HG03039 (cell line): Measurements from ENCODE around the gene ADAMTSL5.
"Not testable (repeated sequence)": the region's sequence is repeated elsewhere in the genome, so short reads cannot be mapped to it uniquely, and the experiment has no call there.

Experiments
- ATAC-seq: cut with Tn5 transposase; IDR thresholded peaks from one replicate; pipeline ENCODE4 v1.9.1; 2021; ENCODE audit warnings: mild to moderate bottlenecking, moderate library complexity; ENCODE audit not compliant: unreplicated experiment

The ADAMTSL5 gene

GRCh38 chr19:1531587-1531986, 18.8 kb upstream of the ADAMTSL5 start:
- ATAC-seq = no peak

GRCh38 chr19:1530856-1531255, 18.0 kb upstream of the ADAMTSL5 start:
- not testable (repeated sequence) for ATAC-seq

DNA sequence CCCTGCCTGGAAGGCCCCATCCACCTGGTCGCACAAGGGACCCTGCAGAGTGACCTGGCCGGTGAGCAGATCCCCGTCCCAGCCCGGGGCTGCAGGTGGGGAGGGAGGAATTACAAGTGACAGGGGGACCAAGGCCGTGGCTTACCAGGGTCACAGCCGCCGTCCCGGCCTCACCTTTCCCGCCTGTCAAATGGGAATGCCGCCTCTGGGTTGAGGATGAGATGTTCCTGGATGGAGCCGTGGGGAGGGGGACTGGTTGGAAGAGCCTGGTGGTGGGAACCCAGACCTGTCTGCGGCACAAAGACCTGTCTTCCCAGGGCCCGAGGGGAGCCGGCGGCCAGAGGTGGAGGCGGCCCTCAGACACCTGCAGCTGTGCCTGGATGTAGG, 16.6 kb upstream of the ADAMTSL5 start:
- no peak for ATAC-seq

DNA sequence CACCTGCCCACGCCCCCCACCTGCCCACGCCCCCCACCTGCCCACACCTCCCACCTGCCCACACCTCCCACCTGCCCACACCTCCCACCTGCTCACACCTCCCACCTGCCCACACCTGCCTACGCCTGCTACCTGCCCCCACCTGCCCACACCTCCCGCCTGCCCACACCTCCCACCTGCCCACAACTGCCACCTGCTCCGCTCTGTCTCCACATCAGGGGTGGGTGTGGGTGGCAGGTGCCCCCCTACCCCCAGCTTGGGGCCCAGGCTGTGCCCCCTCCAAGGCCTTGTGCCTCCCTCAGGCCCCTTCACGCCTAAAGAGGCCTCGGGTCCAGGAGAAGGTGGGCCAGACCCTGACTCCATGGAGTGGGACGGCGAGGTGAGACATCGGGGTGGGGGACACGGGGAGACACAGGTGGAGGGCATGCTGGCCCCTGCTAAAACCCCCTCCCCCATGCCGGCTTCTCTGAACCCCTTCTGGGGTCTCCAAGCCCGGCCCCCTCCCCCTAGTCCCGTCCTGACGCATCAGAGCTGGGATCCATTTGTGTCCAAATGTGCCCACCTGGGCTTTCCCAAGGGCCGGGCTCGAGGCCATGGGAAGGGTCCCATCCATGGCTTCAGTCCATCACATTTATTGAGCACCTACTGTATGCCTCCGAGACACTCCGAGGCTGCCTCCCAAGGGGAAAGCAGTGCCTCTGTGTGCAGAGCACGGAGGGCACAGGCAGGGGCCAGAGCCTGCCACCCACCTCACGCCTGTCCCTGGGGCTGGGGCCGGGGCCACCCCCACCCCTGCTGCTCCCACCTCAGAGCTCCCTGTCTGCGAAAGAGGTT, 16.0 kb upstream of the ADAMTSL5 start:
- no peak for ATAC-seq

DNA sequence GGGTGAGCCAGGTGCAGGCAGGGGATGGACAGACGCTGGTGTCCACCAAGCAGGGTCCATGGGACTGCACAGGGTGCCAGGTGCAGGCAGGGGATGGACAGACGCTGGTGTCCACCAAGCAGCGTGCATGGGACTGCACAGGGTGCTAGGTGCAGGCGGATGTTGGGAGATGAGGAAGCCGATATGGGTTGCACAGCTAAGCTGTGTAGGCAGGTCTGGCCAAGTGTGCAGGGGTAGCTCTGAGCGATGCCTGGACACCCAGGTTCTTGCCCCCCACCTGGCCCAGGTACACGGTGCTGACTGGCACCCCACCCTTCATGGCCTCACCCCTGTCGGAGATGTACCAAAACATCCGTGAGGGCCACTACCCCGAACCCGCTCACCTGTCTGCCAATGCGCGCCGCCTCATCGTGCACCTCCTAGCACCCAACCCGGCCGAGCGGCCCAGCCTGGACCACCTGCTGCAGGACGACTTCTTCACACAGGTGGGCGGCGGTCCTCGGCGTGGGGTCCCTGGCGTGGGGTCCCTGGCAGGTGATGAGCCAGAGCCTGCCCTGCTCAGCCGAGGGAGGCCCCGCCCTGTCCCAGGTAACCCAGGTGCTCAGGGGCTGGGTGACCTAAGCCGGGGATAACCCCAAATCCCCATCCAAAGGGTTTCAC, 15.0 kb upstream of the ADAMTSL5 start:
- ATAC-seq = no peak

- no peak for ATAC-seq
Measured at GRCh38 chr19:1526979-1527649, 14.3 kb upstream of the ADAMTSL5 start.

DNA sequence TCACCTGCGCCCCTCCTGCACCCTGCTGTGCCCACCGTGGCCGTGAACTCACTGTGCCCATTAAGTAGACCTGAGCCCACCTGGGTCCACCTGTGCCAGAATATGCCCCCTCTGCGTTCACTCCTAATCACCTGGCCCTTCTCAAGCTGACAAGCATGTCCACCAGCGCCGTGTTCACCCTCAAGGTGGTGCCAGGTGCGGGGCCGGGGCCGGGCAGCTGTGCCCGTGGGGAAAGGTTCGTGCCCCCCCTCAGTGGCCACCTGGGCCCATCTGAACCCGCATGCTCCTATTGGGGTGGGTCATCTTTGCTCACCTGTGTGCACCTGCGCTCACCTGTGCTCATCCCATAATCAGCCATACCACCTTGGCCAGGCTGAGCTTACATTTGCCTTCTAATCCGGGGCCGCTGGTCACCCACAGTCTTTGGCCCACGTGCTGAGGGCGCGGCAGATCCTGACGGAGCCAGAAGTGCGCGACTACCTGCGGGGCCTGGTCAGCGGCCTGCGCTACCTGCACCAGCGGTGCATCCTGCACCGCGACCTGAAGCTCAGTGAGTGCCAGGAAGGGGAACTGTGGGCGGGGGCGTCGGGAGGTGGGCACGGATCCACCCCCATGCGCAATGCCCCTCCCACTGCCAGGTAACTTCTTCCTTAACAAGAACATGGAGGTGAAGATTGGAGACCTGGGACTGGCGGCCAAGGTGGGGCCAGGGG, 13.4 kb upstream of the ADAMTSL5 start:
- ATAC-seq = no peak

DNA sequence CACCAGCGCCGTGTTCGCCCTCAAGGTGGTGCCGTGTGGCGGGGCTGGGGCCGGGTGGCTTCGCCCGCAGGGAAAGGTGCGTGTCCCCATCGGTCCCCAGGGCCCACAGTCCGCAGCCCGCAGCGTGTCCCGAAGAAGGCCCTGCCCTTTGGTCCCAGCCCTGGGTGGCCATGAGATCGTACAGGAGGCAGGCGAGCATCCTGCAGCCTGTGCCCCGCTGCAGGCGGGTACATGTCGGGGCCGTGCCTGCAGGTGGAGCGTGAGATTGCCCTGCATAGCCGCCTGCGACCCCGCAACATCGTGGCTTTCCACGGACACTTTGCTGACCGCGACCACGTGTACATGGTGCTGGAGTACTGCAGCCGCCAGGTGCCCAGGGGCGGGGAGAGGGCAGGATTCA, 12.5 kb upstream of the ADAMTSL5 start:
- no peak for ATAC-seq

DNA sequence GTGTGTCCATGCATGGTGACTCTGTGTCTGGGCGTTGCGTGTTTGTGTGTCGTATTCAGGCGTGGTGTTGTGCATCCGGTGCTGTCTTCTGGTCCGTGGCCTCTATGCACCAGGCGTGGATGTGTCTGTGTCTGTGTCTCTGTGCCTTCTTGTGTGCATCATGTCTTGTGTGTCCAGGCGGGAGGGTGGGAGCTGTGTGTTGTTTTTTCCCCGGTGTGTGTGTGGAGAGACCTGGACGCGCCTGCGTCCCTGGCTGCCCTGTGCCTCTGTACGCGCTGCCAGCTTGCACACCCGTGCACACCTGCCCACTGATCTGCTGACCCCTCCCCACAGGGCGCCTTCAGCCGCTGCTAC, 12.1 kb upstream of the ADAMTSL5 start:
- ATAC-seq = no peak

DNA sequence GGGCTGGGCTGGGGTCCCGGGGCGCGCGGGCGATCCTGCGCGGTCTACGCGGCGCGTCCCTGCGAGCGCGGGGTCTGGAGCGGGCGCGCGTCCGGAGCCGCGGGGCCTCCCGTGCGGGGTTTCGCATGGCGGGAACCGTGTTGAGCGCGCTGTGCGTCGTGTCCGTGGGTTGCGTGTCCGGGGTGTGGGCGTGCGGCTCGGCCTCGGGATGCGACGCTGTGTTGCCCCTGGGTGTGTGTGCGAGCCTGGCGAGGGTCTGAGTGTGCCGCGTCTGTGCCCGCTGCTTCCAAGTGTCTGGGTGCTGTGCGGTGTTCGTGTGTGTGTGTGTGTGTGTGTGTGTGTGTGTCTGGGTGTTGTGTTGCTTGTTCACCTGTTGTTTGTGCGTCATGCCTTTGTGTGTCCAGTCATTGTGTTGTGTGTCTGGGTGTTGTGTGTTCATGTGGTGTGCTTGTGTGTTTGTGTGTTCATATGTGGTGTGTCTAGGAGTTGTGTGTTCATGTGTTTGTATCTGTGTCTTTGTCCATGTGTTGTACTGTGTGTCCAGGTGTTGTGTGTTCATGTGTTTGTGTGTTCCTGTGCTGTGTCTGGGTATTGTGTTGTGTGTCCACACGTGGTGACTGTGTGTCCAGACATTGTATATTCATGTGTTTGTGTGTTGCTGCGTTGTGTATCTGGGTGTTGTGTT, 11.6 kb upstream of the ADAMTSL5 start:
- ATAC-seq = no peak

GRCh38 chr19:1523412-1524286, 10.8 kb upstream of the ADAMTSL5 start, which contains the start of gene PLK5:
Gene PLK5 (plus strand): TSS chr19:1524077. CDS start chr19:1526997, 2,920 bp downstream.
- ATAC-seq = no peak

GRCh38 chr19:1522838-1523237, 10.0 kb upstream of the ADAMTSL5 start:
- ATAC-seq = no peak

DNA sequence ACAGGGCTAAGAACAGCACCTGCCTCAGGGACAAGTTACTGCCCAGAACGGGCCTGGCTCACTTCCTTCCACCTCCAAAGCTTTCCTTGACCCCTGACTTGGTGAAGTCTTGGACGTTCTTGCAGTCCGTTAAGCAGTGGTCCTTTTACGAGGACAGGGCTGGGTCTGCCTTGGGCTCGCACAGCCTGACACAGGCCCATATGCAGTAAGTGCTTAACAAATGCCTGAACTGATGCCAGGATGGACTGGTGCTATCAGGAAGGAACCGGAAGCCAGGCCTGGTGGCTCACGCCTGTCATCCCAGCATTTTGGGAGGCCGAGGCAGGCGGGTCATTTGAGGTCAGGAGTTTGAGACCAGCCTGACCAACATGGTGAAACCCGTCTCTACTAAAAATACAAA, 9.2 kb upstream of the ADAMTSL5 start:
- no peak for ATAC-seq

DNA sequence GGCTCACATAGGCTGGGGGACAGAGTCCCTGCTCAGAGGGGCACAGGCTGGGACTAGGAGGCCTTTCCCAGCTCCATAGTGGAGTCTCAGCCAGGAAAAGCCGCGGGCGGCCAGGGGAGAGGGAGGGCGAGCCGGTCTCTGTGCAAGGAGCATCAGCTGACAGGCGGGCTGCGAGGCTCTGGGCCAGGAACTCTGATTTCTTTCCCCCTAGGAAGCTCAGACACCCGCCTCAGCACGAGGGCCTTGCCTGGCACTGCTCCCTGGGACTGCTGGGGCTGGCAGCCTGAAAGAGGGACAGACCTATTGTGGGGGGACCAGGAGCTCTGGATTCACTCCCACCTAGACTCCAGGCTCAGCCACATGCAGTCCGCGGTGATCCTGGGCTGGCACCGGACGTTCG, 8.8 kb upstream of the ADAMTSL5 start:
- ATAC-seq = no peak

GRCh38 chr19:1520203-1520780, 7.5 kb upstream of the ADAMTSL5 start:
- ATAC-seq = no peak

GRCh38 chr19:1519802-1520201, 7.0 kb upstream of the ADAMTSL5 start:
- not testable (repeated sequence) for ATAC-seq

GRCh38 chr19:1518471-1518870, 5.7 kb upstream of the ADAMTSL5 start:
- no peak for ATAC-seq

DNA sequence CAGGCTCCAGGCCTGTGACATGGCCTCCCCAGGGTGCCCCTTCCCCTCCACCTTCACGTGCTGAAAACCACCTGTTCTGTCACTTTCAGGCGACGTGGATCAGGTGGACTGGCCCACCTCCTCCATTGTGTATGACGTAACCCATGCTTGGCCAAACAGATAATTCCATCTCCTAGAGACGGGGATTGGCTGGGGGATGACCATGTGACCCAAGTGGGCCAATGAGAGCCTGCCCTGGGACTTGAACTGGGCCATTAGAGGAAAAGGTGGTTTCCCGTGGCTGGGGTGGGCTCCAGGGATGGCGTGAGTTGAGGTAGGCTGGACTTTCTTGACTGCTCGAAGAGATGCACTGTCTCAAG, 3.6 kb upstream of the ADAMTSL5 start:
- ATAC-seq = no peak

- ATAC-seq = no peak
Measured at GRCh38 chr19:1514986-1515721, 2.3 kb upstream of the ADAMTSL5 start.
